DMS79 treated with DMSO at 0.1 percent for 48 hours (cell line): ENCODE results near the gene KCNMA1.

Experiments
- DNase-seq: peaks from one replicate; lab custom pipeline; 2025; lab: John Stamatoyannopoulos, UW

KCNMA1 gene

DNA sequence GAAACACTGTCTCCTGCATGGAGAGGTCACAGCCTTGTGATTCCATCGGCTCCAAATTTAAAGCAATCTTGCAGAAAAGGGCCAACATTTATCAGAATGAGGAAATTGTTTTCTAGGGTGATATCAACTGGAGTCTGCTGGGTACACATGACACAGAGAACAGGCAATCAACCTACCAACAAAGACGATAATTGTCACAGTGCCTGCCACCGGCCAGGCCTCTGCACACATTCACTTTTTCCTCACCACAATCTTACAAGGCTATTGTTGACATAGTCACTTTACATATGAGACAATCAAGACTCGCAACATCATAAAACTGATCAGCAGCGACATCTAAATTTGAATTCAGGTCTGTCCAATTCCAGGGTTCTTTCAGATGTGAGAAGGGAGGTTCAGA is 189.4 kb downstream of the KCNMA1 start:
- no peak for DNase-seq

DNA sequence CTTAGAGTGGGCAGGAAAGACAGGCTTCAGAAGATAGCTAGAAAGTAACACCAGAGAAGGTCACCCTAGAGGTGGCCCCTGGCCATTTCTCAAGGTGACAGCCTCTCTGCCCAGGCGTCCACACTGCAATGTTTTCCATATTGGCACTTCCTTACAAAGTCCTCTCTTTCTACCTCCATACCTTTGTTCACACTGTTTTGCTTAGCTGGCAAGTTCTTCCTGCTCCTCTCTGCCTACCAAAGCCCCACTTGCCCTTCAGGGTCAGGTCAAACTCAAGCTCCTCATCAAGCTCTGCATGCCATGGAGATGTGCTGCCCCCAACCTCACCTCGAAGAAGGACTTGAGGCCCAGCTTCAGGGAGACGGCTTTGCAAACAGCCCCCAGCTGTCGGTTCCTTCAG is 190.9 kb downstream of the KCNMA1 start:
- DNase-seq: no peak

DNA sequence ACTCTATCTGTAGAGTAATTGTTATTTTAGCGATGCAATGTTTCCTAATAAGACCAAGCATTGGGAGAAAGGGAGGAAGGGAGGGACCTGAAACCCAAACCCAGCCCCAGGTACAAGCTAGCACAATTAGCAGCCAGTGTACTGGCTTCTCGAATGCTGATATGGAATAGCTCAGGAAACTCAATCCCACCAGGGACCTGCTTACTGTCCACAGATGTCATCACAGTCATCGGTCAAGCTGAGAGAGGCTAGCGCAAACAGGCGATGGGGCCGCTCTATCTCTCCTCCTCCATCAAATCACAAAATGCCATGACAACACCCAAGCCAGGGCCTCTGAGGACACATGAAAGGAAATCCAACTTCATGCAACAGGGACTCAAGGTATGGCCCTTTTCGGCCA is 192.1 kb downstream of the KCNMA1 start:
- no peak for DNase-seq

DNA sequence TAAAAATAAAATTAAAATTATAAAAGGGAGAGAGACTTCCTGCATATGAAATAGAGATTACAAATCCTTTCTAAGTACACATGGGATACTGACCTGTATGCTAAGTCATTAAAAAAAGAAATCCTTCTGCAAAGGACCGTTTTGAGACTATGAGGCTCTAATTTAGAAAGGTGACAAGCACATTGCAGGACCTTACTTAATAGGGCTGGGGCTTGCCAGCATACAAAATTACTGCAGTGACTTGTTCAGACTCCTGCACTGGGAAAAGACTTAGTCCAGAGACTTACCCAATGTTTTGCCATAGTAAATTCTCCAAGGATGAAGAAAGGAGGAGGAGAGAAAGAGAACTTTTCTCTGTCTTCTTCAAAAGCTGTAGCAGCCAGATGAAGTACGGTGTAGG is 193.6 kb downstream of the KCNMA1 start:
- no peak for DNase-seq

DNA sequence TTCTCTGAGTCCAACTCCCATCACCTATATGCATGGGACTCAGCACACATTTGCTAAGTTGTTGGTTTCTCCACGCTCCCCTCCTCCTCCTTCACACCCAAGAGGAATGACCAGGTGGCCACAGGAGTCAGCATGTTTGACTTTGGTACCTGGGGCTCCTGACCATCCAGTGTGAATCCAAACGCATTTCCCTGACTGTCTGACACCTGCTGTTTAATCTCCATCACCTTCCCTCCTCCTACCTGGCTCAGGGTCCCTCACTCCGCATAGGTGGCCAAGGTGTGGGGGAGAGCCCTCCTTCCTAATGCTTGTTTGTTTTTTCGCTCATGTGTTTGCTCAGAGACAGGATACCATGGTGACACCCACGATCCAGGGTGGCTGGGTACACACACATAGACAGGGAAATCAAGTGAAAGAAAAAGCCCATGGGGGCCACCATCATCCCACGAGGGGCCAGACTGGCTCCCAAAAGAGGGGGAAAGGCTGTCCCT is 194.9 kb downstream of the KCNMA1 start:
- DNase-seq: no peak

DNA sequence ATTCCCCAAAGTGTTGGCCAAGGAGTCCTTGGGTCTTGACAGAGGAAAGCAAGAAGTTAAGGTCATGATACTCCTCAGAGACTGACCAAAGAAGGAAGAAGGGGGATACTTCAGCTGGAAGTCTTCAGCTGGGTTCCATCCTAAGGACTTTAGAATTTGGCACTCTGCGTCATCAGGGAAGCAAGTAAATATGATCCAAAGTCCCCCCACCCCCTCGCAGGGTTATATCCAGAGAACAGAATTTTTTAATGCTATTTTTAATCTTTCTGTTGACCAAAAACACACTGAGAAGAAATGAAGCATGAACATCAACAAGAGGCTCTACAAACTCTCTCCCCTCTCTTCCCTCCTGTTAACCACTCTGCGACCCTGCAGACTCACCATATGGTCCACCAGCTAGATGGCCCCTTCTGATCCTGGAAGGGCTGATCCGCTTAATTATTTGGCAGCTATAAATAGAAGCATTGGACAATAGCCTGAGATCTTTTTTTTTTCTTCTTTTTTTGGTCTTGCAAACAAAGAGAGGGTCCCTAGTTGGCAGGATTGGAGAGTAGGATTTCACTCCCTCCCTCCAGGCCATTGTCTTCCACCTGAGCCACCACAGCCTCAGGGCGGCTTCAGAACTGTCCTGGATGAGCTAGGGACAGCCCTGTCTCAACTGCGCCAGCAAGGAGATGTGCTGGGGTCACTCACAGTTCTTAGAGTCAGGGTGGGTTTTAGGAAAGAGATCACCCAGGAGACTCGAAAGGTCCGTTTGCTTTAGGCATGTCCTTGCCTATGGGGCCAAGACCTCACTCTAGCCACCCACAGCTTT is 196.0 kb downstream of the KCNMA1 start:
- peak; percentile 28 for DNase-seq

DNA sequence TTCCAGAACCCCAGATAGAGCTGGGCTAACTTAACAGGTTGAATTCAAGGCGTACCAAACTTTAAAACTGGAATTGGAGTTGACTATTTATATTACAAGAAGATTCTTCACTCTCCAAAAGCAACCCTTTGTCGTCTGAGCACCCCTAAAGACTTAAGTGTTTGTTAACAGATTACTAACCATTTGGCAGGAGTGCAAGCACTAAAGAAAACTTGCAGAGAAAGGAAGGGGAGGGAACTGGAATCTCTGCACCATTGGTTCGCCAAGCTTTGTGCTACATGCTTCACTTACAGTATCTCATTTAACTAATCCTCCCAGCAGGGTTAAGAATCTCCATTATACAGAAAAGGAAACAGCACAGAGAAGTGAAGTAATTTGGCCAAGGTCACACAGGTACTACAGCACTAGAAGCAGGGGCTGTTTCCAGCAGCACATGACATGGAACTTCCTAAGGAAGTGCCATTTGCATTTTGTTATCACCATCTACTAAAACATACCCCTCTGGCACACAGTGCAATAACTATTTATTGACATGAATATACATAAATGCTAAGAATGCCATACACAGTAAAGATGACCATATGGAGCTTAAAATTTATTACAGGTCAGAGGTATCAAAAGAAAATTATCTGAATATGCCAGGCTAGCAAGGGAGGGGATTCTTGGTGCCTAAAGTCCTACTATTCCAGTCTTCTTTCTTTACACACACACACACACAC is 201.2 kb downstream of the KCNMA1 start:
- no peak for DNase-seq

DNA sequence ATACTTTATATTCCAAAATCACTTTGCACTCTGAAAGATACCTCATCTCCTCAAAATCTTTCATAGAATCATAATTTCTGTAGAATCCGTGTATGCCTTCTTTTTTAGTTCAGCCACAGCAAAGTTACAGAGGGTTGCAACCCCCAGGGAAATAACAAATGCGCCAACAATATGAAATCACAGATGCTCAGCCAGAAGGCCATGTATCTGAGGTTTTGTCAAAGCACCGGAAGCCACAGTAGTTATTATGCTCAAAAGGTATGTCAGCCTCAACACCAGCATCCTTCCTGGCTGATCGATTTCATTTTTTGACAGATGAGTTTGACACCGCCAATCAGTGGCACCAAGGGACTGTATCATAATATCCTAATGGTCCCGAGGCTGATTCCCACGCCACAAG is 204.1 kb downstream of the KCNMA1 start:
- DNase-seq: no peak

DNA sequence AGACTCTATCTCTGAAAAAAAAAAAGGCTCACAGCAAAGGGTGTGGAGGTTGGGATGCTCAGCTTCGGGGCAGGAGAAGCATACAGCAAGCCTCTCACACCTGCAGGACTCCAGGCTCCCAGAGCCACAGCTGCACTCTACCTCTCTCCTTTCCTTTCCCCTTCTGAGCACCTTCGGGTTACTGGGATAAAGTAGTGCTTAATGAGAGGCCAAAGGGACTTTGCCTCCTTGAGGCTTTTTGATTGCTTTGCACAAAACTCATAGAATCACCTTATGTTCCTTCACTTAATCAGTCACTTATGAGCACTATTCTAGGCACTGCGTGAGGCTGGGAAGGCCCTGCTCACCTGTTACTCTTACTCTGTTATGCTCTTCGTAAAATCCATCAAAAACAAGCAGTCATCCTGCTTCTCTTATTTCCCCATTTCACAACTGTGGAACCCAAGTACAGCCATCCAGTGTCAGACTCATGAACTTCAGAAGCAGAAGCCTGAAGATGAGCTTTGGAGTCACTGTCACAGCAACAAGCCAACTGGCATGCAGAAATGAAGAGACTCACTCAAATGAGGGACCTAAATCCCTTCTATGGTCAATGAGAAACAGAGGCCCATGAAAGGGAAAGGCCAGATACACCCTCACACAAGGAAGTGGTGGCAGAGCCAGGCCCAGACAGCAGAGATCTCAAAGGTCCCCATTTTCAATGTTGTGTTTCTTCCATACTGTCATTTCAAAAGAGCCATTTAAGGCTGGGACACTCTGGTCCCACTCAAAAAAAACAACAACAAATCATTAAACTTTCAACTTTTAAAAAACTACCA is 205.4 kb downstream of the KCNMA1 start:
- no peak for DNase-seq

DNA sequence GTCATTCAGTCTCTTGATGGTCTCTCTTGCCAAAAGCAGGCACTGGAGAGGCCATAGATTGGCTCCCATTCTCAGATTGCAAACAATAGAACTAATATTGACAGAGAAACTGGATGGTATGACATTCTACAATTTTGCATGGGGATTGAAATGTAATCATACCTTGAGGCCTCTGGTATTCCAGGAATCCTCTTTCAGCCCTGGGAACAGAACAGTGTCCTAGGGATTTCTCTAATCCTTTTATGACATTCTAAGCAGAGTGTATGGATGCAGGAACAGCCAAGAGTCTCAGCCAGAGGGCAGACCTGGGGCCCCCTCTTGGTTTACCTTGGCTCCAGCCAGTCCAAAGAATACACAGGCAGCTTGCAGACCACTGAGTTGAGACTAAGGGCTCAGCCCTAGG is 206.4 kb downstream of the KCNMA1 start:
- no peak for DNase-seq

DNA sequence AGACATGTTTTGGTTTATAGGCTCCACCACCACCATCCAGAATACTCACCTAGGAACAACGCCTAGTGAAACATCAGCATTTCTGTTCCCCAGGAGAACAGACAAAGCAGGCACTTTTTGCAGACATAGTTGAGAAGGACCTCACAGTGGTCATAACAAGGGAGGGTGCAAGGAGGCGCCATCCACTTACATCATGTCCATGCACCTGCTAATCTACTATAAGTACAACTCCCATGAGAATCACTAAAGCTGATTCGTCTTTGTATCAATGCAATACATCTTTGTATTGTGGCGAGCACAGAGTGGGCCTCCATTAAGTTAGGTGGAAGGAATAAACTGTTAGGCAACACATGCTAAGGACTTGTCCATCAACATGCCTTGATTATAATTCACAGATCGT is 207.1 kb downstream of the KCNMA1 start:
- no peak for DNase-seq

DNA sequence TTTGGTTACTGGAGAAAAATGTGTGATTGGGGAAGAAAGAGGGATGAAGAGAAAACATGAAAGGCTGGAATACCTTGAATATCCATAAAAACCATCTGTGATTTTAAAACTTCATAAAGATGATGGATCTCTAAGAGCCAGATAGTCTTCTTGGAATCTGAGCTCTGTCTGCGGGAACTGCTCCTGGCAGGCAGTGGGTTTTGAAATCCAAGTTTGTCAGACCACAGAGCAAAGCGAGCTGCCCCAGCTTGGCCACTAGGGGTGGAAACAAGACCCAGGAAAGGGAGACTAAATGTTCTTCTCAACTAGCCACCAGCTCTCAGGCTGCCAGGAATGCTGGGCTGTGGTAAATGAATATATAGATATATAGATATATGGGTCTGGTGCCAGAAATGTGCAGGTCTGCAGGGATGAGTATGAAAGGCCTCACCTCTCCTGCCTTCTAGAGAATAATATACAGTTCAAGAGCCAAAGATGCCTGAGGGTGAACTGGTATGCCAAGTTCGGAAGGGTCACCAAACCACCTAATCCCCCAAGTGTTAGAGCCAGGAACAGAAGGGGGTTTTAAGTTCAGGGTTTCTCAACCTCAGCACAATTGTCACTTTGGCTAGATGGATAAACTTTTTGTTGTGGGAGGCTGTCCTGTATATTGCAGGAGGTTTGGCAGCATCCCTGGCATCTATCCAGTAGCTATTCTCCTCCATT is 208.8 kb downstream of the KCNMA1 start:
- no peak for DNase-seq

DNA sequence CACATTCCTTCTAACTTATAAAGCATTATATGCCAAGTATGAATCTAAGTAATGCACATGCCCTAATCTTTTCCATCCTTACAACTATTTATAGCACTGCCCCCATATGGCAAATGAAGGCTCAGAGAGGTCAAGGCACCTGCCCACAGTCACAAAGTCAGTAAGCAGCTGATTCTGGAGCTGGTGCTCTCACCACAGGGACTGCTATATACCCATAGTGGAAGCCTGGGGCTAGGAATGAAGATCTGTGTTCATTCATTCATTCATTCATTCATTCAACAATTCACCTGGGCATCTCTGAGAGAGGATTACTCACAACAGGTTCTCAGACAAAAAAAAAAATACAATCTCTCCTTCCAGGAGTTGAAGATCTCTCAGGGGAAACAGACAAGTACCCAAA is 213.4 kb downstream of the KCNMA1 start:
- no peak for DNase-seq

DNA sequence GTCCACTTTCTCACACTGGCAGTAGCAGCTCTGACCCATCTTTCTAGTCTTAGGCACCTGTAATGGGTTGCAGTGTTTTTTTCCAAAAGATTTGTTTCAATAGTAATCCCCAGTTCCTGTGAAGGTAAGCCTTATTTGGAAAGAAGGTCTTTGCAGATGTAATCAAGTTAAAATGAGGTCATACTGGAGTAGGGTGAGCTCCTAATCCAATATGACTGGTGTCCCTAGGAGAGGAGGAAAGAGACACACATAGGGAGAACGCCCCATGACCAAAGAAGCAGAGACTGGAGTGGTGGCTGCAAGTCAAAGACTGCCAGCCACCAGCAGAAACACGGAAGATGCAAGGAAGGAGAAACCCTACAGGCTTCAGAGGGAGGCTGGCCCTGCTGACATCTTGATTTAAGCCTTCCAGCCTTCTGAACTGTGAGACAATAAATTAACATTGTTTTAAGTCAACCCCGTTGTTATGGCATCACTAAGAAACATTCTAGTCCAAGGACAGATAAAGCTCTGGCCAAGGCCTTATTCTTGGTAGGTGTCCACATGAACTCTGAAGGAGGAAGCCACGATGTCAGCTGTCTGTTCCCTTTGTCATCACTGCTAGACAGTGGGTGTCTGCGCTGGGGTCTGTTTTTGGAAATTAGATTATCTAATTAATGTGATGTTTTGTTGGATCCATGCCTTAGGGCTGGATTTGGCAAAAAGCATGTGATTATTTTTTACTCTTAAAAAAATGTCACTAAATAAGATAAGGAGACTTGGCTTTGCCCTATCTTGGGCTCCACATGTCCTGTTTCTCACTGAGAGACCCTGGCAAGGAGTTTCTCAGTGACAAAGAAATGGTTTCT is 214.9 kb downstream of the KCNMA1 start:
- no peak for DNase-seq

DNA sequence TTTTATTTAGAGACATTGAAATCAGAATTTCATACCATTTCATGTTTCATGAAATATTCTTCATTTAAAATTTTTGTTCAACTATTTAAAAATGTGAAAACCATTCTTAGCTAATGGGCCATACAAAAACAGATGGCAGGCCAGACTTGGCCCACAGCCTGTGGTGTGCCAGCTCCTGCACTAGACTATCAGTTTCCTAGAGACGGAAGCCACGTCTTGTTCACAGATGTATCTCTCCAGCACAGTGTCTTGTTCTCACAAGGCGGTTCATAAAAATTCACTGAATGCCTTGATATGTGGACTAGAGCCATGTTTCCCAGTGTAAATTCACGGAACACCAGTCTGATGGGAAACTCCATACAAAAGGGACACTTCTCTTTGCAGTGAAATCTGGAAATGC is 216.0 kb downstream of the KCNMA1 start:
- DNase-seq: peak; percentile 27

DNA sequence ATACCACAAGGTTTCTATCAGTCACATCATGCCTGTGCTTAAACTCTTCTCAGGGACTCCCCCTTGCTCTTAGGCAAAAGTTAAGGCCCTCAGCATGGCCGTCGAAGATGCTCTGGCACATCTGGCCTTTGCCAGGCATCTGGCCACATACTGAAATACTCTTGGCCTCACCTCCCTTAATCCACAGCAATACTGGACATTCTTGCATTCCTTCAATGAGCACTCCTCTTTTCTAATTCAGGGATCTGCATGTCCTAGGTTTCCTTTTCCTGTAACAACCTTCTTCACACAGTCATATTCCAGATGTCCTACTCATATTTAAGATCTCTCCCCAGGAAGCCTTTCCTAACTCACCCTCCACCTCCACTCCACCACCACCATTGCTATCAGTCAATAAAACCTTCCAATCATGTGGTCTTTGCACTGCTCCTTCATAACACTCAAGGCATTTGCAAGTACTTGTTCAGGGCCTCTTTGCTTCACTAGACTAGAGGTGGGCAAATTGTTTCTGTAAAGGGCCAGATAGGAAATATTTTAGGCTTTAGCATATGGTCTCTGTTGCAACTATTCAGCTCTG is 216.6 kb downstream of the KCNMA1 start:
- DNase-seq: peak; percentile 67

DNA sequence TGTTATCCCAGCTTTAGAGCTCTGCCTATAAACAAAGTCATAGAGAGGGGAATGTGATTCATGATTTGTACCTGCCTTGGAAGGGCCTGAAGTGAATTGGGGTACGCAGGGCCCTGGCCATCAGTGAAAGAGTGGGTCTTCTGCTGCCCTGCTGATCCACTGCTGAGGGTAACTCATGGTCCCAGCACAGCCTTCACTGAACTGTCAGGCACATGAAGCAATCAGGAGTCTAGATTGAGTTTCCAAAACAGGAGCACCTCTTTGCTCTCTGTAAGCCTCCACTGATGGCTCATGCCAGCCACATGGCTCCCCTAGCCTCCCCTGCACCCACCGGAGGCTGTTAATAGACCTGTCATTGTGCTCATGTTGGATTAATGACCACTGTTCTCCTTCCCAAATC is 217.6 kb downstream of the KCNMA1 start:
- DNase-seq: no peak

DNA sequence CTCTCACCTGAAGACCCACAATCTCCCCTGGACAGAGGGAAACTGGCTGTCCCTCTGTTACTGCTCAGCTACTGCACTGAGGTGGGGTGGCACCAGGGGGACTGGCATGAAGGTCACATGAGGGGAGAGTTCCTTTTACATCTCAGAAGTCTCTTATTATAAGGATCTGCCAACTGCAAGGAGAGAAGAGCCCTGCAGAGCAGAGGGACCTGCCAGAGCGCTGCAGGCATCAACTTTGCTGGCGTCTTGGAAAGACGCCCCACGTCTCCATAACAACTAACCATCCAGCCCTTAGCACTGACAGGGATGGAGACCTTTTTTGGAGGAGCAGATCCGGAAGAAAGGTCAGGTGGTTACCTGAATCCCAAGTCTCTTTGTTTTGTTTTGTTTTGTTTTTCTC is 218.6 kb downstream of the KCNMA1 start:
- DNase-seq: no peak

DNA sequence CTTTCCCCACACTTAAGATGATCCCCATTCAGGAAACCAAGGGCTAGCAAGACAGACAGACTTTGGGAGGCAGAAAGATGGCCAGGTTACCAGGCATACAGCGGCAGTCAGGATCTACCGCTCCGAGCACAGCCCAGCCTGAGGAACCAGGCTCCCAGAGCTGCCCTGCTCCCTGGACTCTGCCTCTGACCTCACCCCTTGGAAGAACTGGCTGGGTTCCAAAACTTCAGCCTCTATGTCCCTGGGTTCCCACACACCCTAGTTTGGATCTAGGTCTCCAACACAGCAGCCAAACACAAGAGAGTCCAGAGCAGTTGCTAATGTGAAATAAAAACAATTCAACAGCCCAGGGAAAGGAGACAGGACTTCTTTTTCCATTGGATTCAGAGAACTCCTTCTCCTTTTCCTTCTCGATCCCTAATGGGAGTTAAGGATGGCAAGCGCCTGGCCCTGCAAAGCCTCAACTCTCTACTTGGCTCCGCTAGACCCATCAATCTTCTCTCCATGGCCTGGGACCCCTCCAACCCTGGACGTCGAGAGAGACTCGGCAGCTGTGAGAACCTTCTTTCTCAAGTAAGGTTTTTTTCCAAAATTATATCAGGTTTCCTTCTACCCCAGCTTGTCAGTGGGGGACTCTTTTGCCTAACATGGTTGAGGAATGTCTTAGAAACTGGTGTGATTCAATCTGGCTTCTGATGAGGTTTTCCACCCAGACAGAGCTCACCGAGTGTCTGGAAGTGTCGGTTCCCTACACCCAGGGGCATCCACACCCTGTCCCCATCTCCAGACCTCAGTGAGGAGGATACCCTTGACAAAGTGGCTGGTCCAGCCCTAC is 219.6 kb downstream of the KCNMA1 start:
- DNase-seq: no peak

DNA sequence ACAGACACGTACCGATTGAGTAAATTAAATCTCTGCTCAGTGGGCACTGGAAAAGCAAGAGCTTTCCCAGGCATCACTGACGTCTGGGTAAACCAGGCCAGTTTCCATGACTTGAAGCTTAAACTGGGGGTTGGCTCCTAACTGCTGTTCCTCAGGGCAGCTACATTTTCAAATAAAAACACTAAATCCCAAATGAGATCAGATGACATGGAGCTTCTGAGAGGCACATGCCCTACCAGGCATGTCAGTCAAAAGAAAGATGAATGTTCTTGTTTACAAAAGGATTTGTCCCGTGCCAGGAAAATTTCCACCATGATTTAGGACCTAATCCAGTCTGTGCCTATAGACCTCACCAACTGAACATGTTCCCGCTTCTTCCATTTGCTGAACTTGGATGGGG is 220.2 kb downstream of the KCNMA1 start:
- DNase-seq: no peak
